ENCODE data around the gene ZNF268. TPM values are rescaled to one million over a fixed set of nuclear protein-coding genes. Genes with fewer than 3 reads are reported as not detected.
"Not testable (repeated sequence)": the region's sequence is repeated elsewhere in the genome, so short reads cannot be mapped to it uniquely, and the experiment has no call there.

The ZNF268 gene
- total RNA-seq, 1 donor from 2014 or later, result 15.8 TPM

DNA sequence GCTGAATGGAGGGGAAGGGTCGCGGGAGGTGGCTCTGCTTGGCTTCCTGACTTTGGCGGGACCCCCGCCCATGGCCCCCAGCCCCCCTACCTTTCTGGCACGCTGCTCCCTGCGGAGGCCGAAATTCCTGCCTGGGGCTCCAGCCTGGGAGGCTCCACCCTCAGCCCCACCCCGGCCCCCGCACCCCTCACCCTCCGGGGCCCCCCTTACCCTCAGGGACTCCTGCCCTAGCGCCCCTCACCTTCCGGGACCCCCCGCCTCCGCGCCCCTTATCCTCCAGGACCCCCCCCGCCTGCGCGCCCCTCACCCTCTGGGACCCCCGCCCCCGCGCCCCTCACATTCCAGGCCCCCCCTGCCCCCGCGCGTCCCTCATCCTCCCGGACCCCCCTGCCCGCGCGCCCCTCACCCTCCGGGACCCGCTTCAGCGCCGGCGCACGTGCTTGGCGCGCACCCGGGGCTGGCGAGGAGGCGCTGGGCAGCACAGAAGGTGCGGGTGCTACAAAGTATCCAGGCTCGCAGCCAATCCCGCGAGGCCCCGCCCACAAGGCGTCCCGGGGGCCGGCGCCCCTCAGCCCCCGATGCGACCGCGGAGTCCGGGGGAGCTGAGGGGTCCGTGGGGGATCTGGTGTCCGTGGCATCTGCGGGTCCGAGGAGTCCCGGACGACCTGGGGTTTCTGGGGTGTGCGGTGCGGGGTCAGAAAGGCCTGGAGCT is 54.3 kb downstream of the ZNF268 start, which contains the start of gene ANHX:
Gene ANHX, minus strand, starts transcription at position 477 of the 712 bp plus-strand sequence. CDS start 1,521 bp downstream, outside the sequence.
- TF ChIP-seq, protein P1, sequence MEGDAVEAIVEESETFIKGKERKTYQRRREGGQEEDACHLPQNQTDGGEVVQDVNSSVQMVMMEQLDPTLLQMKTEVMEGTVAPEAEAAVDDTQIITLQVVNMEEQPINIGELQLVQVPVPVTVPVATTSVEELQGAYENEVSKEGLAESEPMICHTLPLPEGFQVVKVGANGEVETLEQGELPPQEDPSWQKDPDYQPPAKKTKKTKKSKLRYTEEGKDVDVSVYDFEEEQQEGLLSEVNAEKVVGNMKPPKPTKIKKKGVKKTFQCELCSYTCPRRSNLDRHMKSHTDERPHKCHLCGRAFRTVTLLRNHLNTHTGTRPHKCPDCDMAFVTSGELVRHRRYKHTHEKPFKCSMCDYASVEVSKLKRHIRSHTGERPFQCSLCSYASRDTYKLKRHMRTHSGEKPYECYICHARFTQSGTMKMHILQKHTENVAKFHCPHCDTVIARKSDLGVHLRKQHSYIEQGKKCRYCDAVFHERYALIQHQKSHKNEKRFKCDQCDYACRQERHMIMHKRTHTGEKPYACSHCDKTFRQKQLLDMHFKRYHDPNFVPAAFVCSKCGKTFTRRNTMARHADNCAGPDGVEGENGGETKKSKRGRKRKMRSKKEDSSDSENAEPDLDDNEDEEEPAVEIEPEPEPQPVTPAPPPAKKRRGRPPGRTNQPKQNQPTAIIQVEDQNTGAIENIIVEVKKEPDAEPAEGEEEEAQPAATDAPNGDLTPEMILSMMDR (IDR thresholded peaks at IDR 0.05; ENCODE audit: insufficient read depth, low read length, severe bottlenecking), result no peak
- no peaks in the 10 kb centered on the region for H3K27me3 ChIP-seq (ENCODE audit: control insufficient read depth, insufficient read depth, low read length)
- no peaks in the 10 kb centered on the region for H3K36me3 ChIP-seq (ENCODE audit: control insufficient read depth, insufficient read depth, low read length)
- DNase-seq (ENCODE audit: low read depth) (no peak), FAIRE-seq (no peak)
- H3K4me3 ChIP-seq (ENCODE audit: low read depth, low read length), result no peak within 1 kb of the TSS

DNA sequence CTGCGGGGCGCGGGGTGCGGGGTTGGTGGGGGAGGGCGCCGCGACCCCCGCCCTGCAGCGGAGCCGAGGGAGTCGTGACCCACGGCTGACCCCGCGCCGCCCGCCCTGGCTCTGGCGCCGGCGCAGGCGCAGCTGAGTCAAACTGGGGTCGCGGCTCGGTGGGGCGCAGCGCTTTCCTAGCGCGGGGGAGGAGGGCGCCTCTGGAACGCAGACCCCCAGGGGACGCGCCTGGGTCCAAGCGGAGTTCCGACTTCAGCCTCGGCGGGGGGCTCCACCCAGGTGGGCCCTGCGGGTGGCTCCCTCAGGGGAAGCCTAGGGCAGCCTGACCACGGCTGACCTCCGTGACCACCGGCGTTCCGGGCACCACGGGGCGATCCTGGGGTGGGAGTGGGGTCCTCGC is 54.8 kb downstream of the ZNF268 start:
- DNase-seq (ENCODE audit: low read depth), result no peak
- TF ChIP-seq, protein P1 (IDR thresholded peaks at IDR 0.05; ENCODE audit: insufficient read depth, low read length, severe bottlenecking), result no peak
- no peak for FAIRE-seq
- no peak overlapping the region for H3K4me3 ChIP-seq (ENCODE audit: low read depth, low read length)
- no peaks in the 10 kb centered on the region for H3K36me3 ChIP-seq (ENCODE audit: control insufficient read depth, insufficient read depth, low read length)
- no peaks in the 10 kb centered on the region for H3K27me3 ChIP-seq (ENCODE audit: control insufficient read depth, insufficient read depth, low read length)

DNA sequence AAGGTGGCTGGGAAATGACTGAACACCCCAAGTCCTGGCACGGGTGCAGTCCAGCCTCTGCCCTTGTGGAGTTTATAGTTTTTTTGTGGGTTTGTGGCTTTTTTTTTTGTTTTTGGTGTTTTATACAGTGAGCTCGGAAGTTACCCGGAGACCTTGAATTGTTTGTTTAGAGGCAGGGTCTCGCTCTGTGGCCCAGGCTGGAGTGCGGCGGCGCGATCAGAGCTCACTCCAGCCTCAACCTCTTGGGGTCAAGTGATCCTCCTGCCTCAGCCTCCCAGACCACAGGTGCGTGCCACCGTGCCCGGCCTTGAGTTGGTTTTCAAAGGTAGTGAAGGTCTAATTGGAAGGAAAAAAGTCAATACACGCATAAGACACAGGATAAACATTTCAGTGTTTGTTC is 55.3 kb downstream of the ZNF268 start:
- Histone ChIP-seq H3K36me3 (ENCODE audit: control insufficient read depth, insufficient read depth, low read length) (no peaks in the 10 kb centered on the region), H3K4me3 (ENCODE audit: low read depth, low read length) (no peak overlapping the region), H3K27me3 (ENCODE audit: control insufficient read depth, insufficient read depth, low read length) (no peaks in the 10 kb centered on the region)
- FAIRE-seq, result no peak
- no peak for DNase-seq (ENCODE audit: low read depth)
- TF ChIP-seq, protein P1 (IDR thresholded peaks at IDR 0.05; ENCODE audit: insufficient read depth, low read length, severe bottlenecking), result no peak

DNA sequence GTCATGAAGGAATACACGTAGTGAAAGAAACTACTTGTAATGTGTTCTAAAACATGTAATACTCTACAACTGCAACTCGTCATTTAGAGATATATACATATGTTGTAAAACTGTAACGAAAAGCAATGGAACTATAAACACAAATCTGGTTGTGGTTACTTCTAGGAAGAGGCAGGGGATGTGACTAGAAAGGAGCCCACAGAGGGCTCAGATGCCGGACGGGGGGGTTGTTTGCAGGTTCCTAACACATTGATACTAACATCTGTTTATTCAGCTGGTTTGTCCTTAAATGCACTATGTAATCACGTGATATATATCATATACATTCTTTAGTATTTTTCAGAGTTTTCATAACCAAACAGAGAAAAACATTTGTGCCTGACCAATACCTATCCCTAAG is 70.4 kb downstream of the ZNF268 start:
- H3K27me3 ChIP-seq (ENCODE audit: control insufficient read depth, insufficient read depth, low read length), result no peaks in the 10 kb centered on the region
- DNase-seq (ENCODE audit: low read depth), result no peak
- TF ChIP-seq, protein P1 (IDR thresholded peaks at IDR 0.05; ENCODE audit: insufficient read depth, low read length, severe bottlenecking), result no peak
- H3K4me3 ChIP-seq (ENCODE audit: low read depth, low read length), result no peak overlapping the region
- no peaks in the 10 kb centered on the region for H3K36me3 ChIP-seq (ENCODE audit: control insufficient read depth, insufficient read depth, low read length)
- FAIRE-seq, result no peak

DNA sequence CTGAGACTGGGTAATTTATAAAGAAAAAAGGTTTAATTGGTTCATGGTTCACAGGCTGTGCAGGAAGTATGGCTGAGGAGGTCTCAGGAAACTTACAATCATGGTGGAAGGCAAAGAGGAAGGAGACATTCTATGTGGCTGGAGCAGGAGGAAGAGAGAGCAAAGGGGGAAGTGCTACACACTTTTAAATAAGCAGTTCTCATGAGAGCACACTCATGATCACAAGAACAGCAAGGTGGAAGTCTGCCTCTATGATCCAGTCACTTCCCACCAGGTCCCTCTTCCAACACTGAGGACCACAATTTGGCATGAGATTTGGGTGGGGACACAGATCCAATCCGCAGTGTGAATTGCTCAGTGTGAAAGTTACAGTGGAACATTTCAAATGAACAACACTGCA is 74.5 kb downstream of the ZNF268 start:
- FAIRE-seq, result peak; percentile 95
- not testable (repeated sequence) for H3K36me3 ChIP-seq (ENCODE audit: control insufficient read depth, insufficient read depth, low read length); H3K27me3 ChIP-seq (ENCODE audit: control insufficient read depth, insufficient read depth, low read length); H3K4me3 ChIP-seq (ENCODE audit: low read depth, low read length); DNase-seq (ENCODE audit: low read depth)

DNA sequence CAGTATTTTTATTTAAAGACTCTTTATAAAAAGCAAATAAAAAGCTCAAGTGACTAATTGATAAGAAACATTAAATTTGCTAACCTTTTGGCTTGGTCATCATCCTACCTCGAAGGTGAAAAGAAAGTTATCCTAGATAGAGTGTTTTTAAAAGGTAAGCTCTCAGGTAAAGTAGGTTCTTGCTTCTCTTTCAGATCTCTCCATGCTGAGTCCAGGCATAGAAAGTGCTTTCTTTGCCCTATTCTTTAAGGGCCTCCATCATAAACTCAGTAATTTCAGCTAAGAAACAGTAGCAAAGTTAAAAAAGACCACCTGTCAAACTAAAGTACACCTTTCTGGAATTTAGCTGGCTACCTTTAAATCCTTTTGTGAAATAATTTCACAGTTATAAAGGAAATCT is 75.0 kb downstream of the ZNF268 start:
- Histone ChIP-seq H3K4me3 (ENCODE audit: low read depth, low read length) (no peak overlapping the region), H3K36me3 (ENCODE audit: control insufficient read depth, insufficient read depth, low read length) (no peaks in the 10 kb centered on the region), H3K27me3 (ENCODE audit: control insufficient read depth, insufficient read depth, low read length) (no peaks in the 10 kb centered on the region)
- TF ChIP-seq, protein P1 (IDR thresholded peaks at IDR 0.05; ENCODE audit: insufficient read depth, low read length, severe bottlenecking), result no peak
- FAIRE-seq (no peak), DNase-seq (ENCODE audit: low read depth) (no peak)
